H9 (cell line): ENCODE data around the gene SETD6. TPM values are rescaled to one million over a fixed set of nuclear protein-coding genes. Genes with fewer than 3 reads are reported as not detected.

Experiments
- DNase-seq: peaks from one replicate; pipeline ENCODE4 v3.0.0-alpha.2; 2017
- H2AFZ ChIP-seq: one replicate; pipeline ENCODE4 v1.6.1; 2013; ENCODE audit warnings: mild to moderate bottlenecking, low read length, control low read depth, moderate library complexity
- H2AK5ac ChIP-seq: 2 replicates; pipeline ENCODE4 v1.6.1; 2013; ENCODE audit warnings: low read length, control low read depth, mixed read lengths; ENCODE audit not compliant: insufficient read length
- H2BK120ac ChIP-seq: one replicate; pipeline ENCODE4 v1.6.1; 2013; ENCODE audit warnings: low read depth, mild to moderate bottlenecking, low read length, control low read depth, inconsistent platforms; ENCODE audit not compliant: poor library complexity, severe bottlenecking
- H2BK12ac ChIP-seq: 2 replicates; pipeline ENCODE4 v1.6.1; 2013; ENCODE audit warnings: low read length, control low read depth, mixed read lengths, low read depth; ENCODE audit not compliant: insufficient read length
- H2BK15ac ChIP-seq: 2 replicates; pipeline ENCODE4 v1.6.1; 2013; ENCODE audit warnings: low read depth, low read length, control low read depth
- H2BK20ac ChIP-seq: one replicate; pipeline ENCODE4 v1.6.1; 2013; ENCODE audit warnings: low read depth, mild to moderate bottlenecking, low read length, control low read depth, inconsistent platforms; ENCODE audit not compliant: poor library complexity, severe bottlenecking
- H2BK5ac ChIP-seq: 2 replicates; pipeline ENCODE4 v1.6.1; 2013; ENCODE audit warnings: low read length, control low read depth, mixed read lengths; ENCODE audit not compliant: insufficient read length
- H3K14ac ChIP-seq: 2 replicates; pipeline ENCODE4 v1.6.1; 2013; ENCODE audit warnings: low read length, control low read depth; ENCODE audit not compliant: insufficient read depth
- H3K18ac ChIP-seq: 2 replicates; pipeline ENCODE4 v1.6.1; 2013; ENCODE audit warnings: low read depth, mild to moderate bottlenecking, mixed read lengths, low read length, control low read depth; ENCODE audit not compliant: insufficient read length
- H3K23ac ChIP-seq: 2 replicates; pipeline ENCODE4 v1.6.1; 2013; ENCODE audit warnings: low read length, control low read depth, mixed read lengths, low read depth; ENCODE audit not compliant: insufficient read length
- H3K23me2 ChIP-seq: 2 replicates; pipeline ENCODE4 v1.6.1; 2013; ENCODE audit warnings: low read depth, mild to moderate bottlenecking, mixed read lengths, low read length, control low read depth; ENCODE audit not compliant: insufficient read length, poor library complexity, severe bottlenecking
- H3K27ac ChIP-seq: 2 replicates; pipeline ENCODE4 v1.5.1; 2013; ENCODE audit warnings: low read length, control low read depth, mixed read lengths, low read depth; ENCODE audit not compliant: insufficient read length
- H3K27me3 ChIP-seq: 2 replicates; pipeline ENCODE4 v1.6.1; 2013; ENCODE audit warnings: low read length, control low read depth, inconsistent platforms; ENCODE audit not compliant: insufficient read depth
- H3K4ac ChIP-seq: 2 replicates; pipeline ENCODE4 v1.6.1; 2013; ENCODE audit warnings: low read depth, mild to moderate bottlenecking, control low read depth, inconsistent platforms, low read length, moderate library complexity
- H3K4me1 ChIP-seq: 2 replicates; pipeline ENCODE4 v1.6.1; 2013; ENCODE audit warnings: low read length, control low read depth, inconsistent platforms; ENCODE audit not compliant: insufficient read depth
- H3K4me2 ChIP-seq: 2 replicates; pipeline ENCODE4 v1.6.1; 2013; ENCODE audit warnings: low read length, control low read depth, mixed read lengths; ENCODE audit not compliant: insufficient read length, insufficient read depth
- H3K56ac ChIP-seq: 2 replicates; pipeline ENCODE4 v1.6.1; 2013; ENCODE audit warnings: low read depth, mild to moderate bottlenecking, mixed read lengths, low read length, control low read depth; ENCODE audit not compliant: insufficient read length
- H3K79me1 ChIP-seq: 2 replicates; pipeline ENCODE4 v1.6.1; 2013; ENCODE audit warnings: low read depth, mild to moderate bottlenecking, moderate library complexity, low read length, control low read depth, inconsistent platforms; ENCODE audit not compliant: insufficient read depth, poor library complexity, severe bottlenecking
- H3K79me2 ChIP-seq: 2 replicates; pipeline ENCODE4 v1.6.1; 2013; ENCODE audit warnings: low read length, control low read depth, inconsistent platforms; ENCODE audit not compliant: insufficient read depth
- H3K9ac ChIP-seq: 2 replicates; pipeline ENCODE4 v1.6.1; 2013; ENCODE audit warnings: low read length, control low read depth, mixed read lengths; ENCODE audit not compliant: insufficient read length; ENCODE audit errors: extremely low read depth
- H3K9me3 ChIP-seq: one replicate; pipeline ENCODE4 v1.6.1; 2013; ENCODE audit warnings: low read depth, low read length, inconsistent platforms; ENCODE audit not compliant: control insufficient read depth
- H3T11ph ChIP-seq: one replicate; pipeline ENCODE4 v1.6.1; 2013; ENCODE audit warnings: mild to moderate bottlenecking, low read length, control low read depth, inconsistent platforms
- H4K20me1 ChIP-seq: one replicate; pipeline ENCODE4 v1.6.1; 2013; ENCODE audit not compliant: control insufficient read depth, insufficient read length, insufficient read depth
- H4K5ac ChIP-seq: 2 replicates; pipeline ENCODE4 v1.6.1; 2013; ENCODE audit warnings: low read depth, mild to moderate bottlenecking, mixed read lengths, low read length, control low read depth; ENCODE audit not compliant: insufficient read length
- H4K8ac ChIP-seq: replicated peaks from 2 replicates; pipeline ENCODE4 v1.6.1; 2013; ENCODE audit warnings: low read length, control low read depth, mixed read lengths, low read depth; ENCODE audit not compliant: insufficient read length
- H4K91ac ChIP-seq: 2 replicates; pipeline ENCODE4 v1.6.1; 2013; ENCODE audit warnings: low read depth, mild to moderate bottlenecking, moderate library complexity, mixed read lengths, low read length, control low read depth; ENCODE audit not compliant: insufficient read length
- H3K27ac Mint-ChIP-seq, 3 experiments: 2 replicates in 2 of 3; 3 replicates in 1 of 3; pipeline ENCODE4 v1.8.0; 2020 to 2021; ENCODE audit warnings: mixed read lengths in 3 of 3, mild to moderate bottlenecking in 1 of 3, moderate library complexity in 1 of 3
- H3K27me3 Mint-ChIP-seq: 2 replicates; pipeline ENCODE4 v1.8.0; 2021; ENCODE audit warnings: low read depth, mild to moderate bottlenecking, moderate library complexity, mixed read lengths
- H3K36me3 Mint-ChIP-seq, 3 experiments: 2 replicates in 2 of 3; 3 replicates in 1 of 3; pipeline ENCODE4 v1.8.0; 2020 to 2021; ENCODE audit warnings: low read depth in 3 of 3, mixed read lengths in 3 of 3; ENCODE audit not compliant: insufficient read depth in 1 of 3
- H3K4me1 Mint-ChIP-seq, 2 experiments: 2 replicates each; pipeline ENCODE4 v1.8.0; 2020; ENCODE audit warnings: mixed read lengths in 2 of 2
- H3K4me3 Mint-ChIP-seq, 2 experiments: 2 replicates in 1 of 2; 3 replicates in 1 of 2; pipeline ENCODE4 v1.8.0; 2020 to 2021; ENCODE audit warnings: mild to moderate bottlenecking in 2 of 2, mixed read lengths in 2 of 2, moderate library complexity in 1 of 2
- H3K9me3 Mint-ChIP-seq, 2 experiments: 2 replicates in 1 of 2; 3 replicates in 1 of 2; pipeline ENCODE4 v1.8.0; 2020; ENCODE audit warnings: mild to moderate bottlenecking in 2 of 2, mixed read lengths in 2 of 2, moderate library complexity in 1 of 2
- whole genome bisulfite sequencing: extraction: QIAGEN DNeasy Blood & Tissue Kit; methylation state at CpG from one replicate; pipeline ENCODE4 v1.1.7; 2013; ENCODE audit warnings: missing lambda C conversion rate, low lambda C conversion rate, mixed read lengths; ENCODE audit not compliant: insufficient read length; ENCODE audit errors: extremely low coverage; 5-methylcytosine and 5-hydroxymethylcytosine counted together
- total RNA-seq: library from RNA; stranded (reverse); gene quantifications from 2 replicates; pipeline ENCODE4 v1.2.1, GENCODE V29; 2021
- TF ChIP-seq, protein P1 (sequence below): fragments of 200-600 bp; sonication (generic); conservative IDR thresholded peaks from 3 replicates; pipeline ENCODE4 v1.8.0; 2021; ENCODE audit warnings: antibody characterized with exemption, mild to moderate bottlenecking

Gene SETD6
- total RNA-seq, 1 experiment from 2014 or later = 55.6 TPM

DNA sequence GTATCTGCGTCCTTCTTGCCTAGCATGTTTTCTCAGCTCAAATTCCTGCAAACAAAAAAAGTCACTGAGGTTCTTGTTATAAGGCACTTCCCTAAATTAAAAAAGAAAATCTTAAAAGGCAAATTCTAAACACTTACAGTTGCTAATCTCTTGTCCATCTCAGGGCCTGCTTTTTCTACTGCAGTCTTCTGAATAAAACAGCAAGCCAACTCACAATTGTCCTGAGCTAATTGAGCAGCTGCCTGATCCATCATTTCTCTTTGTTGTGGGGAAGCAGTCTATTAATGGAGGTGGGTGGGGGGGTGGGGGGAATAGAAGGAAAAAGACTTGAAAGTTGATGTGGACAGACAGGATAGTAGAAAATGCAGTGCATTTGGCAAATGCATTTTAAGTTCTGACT is 27.0 kb downstream of the SETD6 start:
- TF ChIP-seq, protein P1, sequence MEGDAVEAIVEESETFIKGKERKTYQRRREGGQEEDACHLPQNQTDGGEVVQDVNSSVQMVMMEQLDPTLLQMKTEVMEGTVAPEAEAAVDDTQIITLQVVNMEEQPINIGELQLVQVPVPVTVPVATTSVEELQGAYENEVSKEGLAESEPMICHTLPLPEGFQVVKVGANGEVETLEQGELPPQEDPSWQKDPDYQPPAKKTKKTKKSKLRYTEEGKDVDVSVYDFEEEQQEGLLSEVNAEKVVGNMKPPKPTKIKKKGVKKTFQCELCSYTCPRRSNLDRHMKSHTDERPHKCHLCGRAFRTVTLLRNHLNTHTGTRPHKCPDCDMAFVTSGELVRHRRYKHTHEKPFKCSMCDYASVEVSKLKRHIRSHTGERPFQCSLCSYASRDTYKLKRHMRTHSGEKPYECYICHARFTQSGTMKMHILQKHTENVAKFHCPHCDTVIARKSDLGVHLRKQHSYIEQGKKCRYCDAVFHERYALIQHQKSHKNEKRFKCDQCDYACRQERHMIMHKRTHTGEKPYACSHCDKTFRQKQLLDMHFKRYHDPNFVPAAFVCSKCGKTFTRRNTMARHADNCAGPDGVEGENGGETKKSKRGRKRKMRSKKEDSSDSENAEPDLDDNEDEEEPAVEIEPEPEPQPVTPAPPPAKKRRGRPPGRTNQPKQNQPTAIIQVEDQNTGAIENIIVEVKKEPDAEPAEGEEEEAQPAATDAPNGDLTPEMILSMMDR = no peak
- Histone ChIP-seq H2BK12ac (no peak overlapping the region), H2BK20ac (no peak overlapping the region), H3K79me1 (no peaks in the 10 kb centered on the region), H3K56ac (no peak overlapping the region), H3K23me2 (no peaks in the 10 kb centered on the region), H4K91ac (no peak overlapping the region), H2AK5ac (no peak overlapping the region), H4K20me1 (no peaks in the 10 kb centered on the region), H2BK120ac (no peak overlapping the region), H3K4me2 (no peak overlapping the region), H3K9ac (no peak overlapping the region), H2AFZ (no peak overlapping the region), H2BK15ac (no peak overlapping the region), H4K5ac (no peak overlapping the region), H4K8ac (no peak overlapping the region), H3K4ac (no peak overlapping the region), H3K23ac (no peak overlapping the region), H3K4me1 (no peaks in the 10 kb centered on the region), H3K18ac (no peak overlapping the region), H2BK5ac (no peak overlapping the region), H3K79me2 (no peaks in the 10 kb centered on the region), H3K14ac (no peak overlapping the region), H3K27ac (no peak overlapping the region), H3T11ph (no peak overlapping the region), H3K27me3 (no peaks in the 10 kb centered on the region), H3K9me3 (no peaks in the 10 kb centered on the region)
- H3K4me1 Mint-ChIP-seq = no peaks in the 10 kb centered on the region
- H3K9me3 Mint-ChIP-seq = no peaks in the 10 kb centered on the region
- H3K27ac Mint-ChIP-seq = peak overlapping the region in 1 of 3 experiments; percentile 40; a peak in 1 of 7 replicates
- H3K36me3 Mint-ChIP-seq = peaks cover 59 to 96% (median 91%) of the 10 kb centered on the region in 3 experiments
- no CpG with 5 or more reads among the region's 1 CpG for WGBS
- DNase-seq = no peak
- no peak overlapping the region for H3K4me3 Mint-ChIP-seq
- no peaks in the 10 kb centered on the region; the same call in 1 of the 2 replicates for H3K27me3 Mint-ChIP-seq
